NCI-H748 (cell line): ENCODE measurements around the gene ZRSR2.
"Not testable (repeated sequence)": the region's sequence is repeated elsewhere in the genome, so short reads cannot be mapped to it uniquely, and the experiment has no call there.

Experiments used
- DNase-seq: peaks from one replicate; lab custom pipeline; 2025; ENCODE audit not compliant: unreplicated experiment; lab: John Stamatoyannopoulos, UW

ZRSR2 gene

DNA sequence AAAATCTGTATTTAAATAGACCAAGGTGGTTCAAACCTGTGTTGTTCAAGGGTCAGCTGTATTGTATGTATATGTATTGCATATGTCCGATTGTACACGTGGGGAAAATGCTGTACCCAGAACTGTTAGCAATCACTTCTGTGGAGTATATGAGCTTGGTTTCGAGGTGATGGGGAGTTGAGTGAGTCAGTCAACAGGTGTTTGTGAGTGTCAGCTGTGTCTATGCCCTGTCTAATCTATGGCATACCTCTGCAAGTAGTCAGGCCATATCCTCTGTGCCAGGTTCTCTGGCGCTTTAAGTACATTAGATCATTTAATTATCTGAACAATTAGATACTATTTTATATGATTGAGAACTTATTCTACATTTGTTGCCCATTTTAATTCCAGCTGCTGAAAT lies 7.4 kb downstream of the ZRSR2 start:
- no peak for DNase-seq

DNA sequence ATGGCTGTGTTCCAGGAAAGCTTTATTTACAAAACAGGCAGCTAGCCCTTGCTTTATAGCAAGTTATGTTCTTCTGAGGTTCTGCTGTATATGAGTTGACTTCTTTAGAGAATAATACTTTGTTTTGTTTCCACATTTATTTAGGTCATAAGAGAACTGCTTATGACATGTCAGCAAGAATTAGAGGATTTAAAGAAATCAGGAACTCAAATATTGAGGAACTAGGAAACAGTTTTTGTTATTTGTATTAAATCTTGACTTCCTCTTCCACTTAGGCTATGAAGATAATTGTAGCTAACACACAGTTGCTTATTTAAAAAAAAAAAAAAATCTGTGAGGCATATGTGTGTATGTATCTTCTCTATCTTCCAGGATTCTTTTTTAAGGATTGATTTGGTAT lies 14.3 kb downstream of the ZRSR2 start:
- DNase-seq: no peak

DNA sequence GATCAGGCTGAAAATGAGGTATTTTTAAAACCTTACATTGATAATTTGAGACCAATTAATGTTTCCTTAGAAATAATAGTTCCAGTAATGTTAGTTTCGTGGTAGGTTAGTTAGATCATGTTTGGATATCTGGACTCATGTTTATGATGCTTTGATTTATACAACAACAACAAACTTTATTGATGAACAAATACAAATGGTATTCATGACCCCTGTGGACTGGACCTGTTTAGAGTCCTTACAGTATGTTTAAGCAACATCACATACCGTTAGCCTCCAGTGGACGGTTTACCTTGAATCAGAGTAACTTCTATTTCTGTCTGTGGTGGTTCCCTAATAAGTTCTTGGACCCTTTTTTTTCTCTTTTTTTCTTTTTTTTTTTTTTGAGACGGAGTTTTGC lies 18.0 kb downstream of the ZRSR2 start:
- DNase-seq: no peak

DNA sequence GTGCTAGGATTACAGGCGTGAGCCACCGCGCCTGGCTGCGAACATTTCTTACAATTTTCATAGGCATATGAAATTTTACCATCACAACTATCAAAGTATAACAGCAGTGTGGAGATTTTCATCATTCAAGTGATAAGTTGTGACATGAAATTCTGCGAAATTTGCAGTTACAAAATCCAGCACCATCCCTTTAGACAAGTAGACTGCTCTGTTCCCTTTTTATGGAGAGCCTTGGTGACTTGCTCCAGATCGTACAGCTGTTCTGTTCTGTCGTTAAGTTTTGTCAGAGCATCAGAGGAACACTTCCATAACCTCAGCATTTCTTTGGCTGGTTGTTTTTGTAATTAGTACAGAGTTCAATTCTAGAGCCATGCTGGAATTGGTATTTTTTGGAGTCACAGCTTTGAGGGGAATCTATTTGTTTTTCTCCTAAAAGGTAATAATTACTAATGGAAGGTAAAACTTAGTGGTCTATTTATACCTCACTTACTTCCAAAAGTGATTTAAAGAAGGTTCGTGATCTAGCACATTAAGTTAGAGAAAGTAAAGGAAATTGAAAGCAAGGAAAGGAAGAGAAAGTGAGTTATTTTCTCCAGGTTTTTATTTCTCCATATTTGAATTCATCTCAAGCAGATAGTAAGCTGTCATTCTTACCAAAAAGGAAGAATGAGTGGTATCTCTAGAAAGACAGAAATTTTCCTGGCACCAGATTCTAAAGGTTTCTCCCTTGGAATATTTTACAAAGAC lies 22.1 kb downstream of the ZRSR2 start:
- DNase-seq: no peak

DNA sequence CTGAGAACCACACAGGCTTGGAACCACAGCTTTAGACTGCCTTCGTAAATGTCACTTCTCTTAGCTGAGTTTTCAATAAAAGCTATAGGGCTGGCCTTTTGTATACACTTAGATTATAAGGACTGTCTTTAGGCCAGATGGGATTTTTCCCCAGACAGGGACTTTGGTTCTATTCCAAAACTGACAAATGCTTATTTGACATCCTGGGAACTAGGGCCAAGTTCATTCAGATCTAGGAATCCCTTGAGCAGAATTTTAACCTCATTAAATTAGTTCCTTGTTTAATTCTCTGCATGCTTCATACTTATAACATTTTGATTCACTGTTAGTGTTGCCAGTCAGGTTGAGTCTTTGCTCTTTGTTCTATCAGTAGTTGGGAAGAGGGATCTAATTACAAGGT lies 23.1 kb downstream of the ZRSR2 start:
- DNase-seq: no peak

DNA sequence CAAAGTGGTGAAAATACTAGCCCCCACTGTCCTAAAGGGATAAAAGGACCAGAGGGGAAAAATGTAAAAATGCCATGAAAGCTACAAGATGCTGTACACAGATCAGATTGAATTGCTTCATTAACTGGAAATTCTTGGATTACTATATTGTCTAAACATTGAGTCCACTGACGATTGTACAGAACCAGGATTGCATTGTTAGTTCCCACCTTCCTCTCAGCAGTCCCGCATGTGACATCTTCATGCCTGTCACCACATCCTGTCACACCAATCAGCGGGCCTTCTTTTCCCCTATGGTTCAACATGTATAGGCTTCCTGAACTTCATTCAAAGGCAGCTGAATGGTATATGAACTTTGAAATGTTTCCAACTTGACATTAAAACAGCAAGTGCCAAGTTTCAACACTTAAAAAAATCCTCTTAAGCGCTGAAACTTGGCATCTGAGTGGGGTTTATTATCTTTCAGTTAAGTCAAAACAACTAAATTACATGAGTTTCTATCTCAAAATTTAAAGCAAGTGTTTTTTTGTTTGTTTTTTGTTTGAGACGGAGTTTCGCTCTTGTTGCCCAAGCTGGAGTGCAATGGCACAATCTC lies 24.6 kb downstream of the ZRSR2 start:
- DNase-seq: no peak

DNA sequence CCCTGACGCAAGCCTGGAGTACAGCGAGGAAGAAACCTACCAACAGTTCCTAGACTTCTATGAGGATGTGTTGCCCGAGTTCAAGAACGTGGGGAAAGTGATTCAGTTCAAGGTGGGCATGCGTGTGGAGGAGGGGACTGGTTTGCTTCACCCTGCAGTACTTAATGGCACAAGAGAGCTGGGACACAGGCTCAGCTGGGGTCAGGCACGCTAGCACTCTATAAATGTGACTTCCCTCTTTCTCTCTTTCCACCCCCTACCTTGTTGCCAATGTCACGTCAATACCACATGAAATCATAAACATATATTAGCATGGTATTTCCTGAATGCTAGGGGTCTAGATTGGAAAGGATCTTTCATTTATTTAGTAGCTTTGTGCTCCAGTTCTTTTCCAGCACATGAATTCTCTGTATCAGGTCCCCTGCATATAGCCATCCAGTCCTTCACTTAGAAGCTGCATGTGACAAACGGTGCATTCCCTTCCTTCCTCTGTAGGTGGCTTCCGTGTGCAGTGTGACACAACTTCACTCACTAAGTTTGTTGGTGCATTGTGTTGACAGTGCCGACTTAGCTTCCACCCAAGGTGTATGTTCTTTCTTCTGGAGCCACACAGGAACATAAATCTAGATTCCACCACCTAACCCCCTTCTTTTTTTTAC lies 25.6 kb downstream of the ZRSR2 start:
- DNase-seq: no peak

DNA sequence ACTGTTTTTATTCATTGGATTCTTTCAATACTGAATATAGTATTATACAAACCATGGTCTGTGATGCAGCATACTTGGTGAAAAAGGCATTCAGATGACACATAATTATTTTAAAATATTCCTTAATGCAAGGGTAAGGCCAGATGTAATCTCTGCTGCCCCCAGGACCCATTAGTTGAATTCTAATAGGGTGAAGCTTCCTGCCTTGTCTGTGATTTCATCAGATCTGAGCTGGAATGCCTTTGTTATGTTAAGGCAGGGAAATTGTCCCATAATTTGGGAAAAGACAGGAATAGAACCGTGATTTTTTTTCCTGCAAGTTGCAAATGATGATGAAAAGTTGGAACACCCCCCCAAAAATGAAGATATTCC lies 26.1 kb downstream of the ZRSR2 start:
- no peak for DNase-seq

DNA sequence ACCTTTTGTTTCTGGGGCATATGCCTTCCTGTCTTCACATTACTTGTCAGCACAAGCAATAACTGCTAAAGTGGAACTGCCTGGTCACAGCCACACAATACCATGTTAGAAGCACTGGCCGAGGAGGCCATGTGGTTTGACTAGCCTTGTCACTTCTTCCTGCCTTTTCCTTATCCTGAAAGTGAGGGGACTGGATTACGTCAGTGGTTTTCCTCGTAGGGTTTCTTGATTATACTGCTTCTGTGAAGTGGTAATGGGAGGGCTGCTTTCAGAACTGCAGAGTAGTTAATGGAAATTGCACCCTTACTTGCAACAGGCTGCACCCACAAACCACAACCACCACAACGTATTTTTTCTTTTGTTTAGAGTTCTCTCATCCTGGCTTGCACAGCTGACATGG lies 26.6 kb downstream of the ZRSR2 start:
- no peak for DNase-seq

DNA sequence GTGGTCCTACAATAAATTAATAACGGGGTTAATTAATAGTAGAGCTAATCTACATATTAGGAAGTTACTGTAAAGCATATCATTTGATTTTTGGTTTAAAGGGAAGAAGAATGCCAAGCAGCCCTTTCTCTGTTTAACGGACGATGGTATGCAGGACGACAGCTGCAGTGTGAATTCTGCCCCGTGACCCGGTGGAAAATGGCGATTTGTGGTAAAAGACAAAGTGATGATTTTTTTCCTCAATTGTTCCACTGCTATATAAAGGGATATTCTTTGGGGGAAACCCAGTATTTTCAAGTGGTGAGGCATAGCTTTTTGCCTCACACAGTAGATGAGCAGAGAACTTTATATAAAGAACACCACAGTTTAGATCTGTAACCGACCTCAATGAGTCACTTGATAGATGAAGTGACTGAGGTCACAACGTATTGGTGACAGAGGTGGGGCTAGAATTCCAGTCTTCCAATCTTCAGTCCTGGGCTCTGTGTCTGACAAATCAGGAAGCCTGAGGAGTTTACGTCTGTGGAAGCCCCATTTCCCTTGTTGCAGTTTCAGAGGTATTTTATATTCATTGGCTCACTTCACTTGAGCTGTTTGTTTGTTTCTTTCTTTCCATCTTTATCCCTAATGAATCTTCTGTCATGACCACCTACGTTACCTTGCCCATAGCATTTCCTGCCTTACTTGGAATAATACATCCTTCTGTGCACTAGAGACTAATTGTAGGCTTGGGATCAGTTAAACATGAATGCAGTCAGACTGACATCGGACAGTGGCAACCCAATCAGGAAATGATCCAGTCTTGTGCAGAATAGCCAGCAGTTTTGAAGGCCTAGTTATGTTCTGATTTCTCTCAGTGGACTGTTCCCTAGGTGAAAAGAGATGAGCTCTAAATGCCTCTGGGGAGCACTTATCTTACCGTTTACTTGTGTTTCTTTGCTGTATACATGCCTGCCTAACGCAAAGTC lies 30.1 kb downstream of the ZRSR2 start:
- no peak for DNase-seq

DNA sequence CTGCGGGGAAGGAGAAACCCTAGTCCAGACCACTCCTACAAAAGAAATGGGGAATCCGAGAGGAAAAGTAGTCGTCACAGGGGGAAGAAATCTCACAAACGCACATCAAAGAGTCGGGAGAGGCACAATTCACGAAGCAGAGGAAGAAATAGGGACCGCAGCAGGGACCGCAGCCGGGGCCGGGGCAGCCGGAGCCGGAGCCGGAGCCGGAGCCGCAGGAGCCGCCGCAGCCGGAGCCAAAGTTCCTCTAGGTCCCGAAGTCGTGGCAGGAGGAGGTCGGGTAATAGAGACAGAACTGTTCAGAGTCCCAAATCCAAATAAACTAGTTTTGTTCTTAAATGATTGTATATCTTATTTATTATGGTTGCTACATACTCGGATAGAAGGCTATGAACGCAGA lies 32.6 kb downstream of the ZRSR2 start:
- no peak for DNase-seq

DNA sequence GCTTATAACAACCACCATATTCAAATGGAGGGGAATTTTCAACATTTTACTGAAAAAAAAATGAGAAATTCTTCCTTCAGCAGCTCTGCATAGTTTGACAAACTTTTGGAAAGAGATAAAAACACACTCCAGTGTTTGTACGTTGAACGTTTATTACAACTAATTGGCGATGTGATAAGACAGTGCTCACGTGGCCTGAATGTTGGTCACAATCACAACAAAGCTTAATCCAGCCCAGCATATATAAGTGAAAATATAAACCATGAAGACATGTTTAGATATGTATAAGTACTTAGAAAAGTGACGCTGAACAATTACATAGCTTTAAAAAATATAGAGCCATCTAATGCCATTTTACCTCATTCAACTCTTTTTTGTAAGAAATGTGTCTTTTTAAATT lies 35.7 kb downstream of the ZRSR2 start:
- no peak for DNase-seq

DNA sequence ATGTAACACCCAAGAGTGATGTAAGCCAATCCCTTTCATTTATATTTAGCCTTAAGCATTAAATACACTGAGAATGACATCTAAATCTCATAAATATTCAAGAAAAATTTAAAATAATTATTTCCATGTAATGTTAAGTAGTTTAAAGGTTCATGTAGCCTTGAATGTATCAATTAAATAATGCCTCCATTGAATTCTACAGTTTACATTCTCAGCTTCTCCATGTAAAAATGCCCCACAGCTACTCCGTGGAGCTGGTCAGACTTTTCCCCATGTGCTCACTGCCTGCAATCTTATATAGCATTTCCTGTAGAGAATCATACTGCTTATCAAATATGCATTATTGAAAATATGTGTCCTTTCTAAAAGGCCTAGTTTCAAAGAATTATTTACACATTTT lies 38.9 kb downstream of the ZRSR2 start:
- no peak for DNase-seq

DNA sequence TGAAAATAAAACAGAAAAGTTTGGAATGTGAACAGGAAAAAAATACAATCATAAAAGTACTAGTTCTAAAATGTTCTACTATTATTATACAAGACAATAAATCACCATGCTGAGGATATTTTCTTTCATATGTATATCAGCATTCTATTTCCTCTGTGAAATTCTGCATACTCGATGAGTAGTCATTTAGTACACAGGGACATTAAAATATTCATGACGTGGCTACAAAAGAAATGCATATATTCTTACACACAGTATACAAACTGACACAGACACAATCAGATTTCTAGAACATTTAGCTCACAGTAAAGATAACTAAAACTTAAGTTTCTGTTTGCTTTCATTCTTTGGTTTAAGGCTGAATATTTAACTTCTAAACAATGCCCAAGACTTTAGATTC lies 41.1 kb downstream of the ZRSR2 start:
- DNase-seq: not testable (repeated sequence)

DNA sequence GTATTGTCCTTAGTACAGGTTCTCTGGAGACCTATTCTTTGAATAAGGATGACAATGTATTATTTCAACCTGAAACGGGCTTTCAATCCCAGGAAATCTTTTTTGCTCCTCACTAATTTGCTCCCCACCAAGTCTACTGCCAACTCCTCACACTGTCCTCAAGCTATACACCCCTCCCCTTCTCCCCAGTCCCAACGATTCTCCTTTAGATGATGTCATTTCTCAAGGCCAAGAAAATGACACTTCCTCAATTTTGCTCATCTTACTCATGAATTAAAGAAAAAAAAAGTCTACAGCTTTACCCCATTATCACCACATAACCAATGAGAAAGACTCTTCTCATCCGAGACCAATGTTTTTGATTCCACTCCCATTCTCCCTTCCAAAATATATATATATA lies 43.8 kb downstream of the ZRSR2 start:
- DNase-seq: no peak

DNA sequence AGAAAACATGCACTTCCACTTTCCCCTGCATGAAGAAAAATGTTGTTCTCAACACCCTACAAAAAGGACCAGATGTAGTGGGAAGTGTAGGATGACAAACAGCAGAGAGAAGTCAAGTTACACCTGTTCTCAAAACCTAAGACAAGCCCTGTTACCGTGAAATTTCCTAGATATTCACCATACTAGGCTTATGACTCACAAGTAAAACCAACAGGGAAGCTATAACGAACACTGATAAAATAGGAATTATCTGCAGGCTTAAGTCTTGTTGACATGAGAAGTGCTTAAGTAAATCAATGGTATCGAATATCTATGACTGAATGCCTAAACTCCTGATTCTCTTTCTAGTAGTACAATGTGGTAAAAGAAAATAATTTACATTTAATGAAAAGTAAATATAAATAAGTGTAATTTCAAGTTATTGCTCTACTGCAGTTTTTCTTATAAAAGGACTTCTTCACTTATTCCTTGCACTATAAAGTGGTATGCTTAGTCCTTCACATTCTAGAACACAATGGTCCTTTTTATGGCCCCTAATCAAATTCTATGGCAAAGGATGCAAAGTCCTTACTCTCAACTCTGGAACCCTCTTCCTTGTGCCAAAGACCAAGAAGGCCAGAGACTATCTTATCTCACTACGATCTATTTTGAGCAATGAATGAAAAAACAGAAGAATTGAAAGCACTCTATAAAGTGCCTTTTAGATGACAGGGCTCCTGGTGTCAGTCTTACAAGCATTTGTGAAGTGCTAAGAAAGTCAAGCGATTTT lies 44.7 kb downstream of the ZRSR2 start:
- DNase-seq: no peak

DNA sequence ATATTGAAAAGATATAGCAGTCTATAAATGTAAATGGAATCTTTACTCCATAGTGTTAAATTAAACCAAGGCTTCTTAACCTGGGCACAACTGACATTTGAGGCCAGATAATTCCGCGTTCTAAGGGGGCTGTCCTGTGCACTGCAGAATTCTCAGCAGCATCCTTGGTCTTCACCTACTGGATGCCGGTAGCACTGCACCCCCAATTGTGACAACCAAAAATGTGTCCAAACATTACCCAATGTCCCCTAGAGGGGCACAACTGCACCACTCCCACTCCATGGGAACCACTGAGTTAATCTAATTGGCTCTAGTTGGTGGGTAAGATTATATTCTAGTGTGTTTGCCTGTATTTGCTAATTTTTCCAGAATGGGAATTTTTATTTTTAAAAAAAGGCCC lies 47.7 kb downstream of the ZRSR2 start:
- no peak for DNase-seq

DNA sequence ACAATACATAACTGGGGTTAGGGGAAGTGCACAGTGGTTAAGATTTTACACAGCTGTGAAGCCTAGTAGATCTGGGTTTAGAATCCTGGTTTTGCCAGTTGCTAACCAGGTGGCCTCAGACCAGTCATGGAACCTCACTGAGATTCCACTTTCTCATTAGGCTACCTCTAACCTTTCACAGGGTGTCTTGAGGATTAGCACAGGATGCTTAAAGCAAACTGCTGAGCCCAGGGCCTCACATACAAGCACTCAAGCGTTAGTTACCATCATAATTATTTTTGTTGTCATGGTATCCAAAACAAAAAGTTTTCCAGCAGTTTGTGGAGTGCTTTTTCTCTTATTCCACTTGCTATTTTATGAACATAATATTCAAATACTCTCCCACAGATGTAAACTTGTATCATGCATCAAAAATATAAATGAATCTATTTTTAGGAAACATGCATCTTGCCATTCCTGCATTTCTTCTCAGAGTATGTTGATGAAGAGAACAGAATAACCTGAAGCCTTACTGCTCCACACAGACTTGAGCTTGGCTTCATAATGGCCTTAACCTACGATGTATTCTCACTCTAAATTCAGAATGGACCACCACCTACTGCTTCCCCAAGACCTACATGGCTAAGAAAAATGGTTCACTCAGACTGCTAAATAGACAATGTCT lies 51.7 kb downstream of the ZRSR2 start:
- no peak for DNase-seq

DNA sequence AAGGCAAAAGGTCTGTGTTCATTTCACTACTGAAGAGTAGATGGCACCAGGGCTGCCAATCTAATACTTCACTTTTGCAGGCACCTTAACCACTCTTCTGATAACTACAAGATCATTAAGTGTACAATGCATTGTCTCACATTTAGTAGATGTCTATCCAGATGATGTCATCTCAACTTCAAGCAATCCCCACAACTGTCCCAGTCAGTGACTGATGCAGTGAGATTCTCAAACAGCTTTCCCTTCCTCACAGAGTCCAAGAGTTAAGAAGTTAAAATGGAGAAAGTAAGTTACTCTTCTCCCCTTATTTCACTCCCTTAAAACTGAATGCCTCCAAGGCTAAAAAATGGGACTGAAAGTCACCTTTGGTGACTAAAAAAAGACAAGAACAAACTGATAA lies 53.7 kb downstream of the ZRSR2 start:
- no peak for DNase-seq

DNA sequence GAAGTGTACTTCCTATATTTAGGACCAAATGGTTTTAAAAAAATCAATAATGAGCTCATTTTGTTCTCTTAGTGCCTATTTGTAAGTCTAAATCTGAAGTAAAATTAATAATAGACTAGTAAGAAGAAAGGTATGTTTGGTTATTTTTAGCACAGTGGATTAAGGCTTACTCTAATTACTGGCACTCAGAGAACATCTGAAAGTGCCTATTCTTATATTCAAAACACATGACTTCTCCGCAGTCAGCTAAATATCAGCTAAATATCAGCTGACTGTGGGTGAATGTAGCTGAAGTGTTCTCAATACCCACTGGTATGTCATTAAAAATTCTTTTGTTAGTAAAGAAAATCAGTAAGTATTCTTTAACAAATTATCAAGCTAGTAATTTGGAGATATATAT lies 58.3 kb downstream of the ZRSR2 start:
- DNase-seq: no peak
